Left lung (tissue), 10 donors: Measurements from ENCODE around the gene CBLN3. TPM values are rescaled to one million over a fixed set of nuclear protein-coding genes. Genes with fewer than 3 reads are reported as not detected.
A peak's percentile ranks its signal among the peaks of the same experiment; 100 is the strongest.
"Not testable (repeated sequence)": the region's sequence is repeated elsewhere in the genome, so short reads cannot be mapped to it uniquely, and the experiment has no call there.

Experiments used
- ATAC-seq: fragments of 200-7000 bp; cut with Tn5 transposase; one replicate; pipeline ENCODE4 v1.9.1; 2020; ENCODE audit warnings: moderate library complexity
- DNase-seq, 4 donors: peaks; one replicate each; pipeline ENCODE4 v3.0.0-alpha.2; 2013 to 2020
- H3K27ac ChIP-seq, 2 donors: fragments of 200-600 bp; sonication (generic) in 1 of 2; one replicate each; pipeline versions ENCODE4 v1.5.0 to v1.8.0; 2020 to 2021
- H3K27me3 ChIP-seq, 2 donors: fragments of 200-600 bp; sonication (generic) in 1 of 2; one replicate each; pipeline versions ENCODE4 v1.5.0 to v1.8.0; 2020 to 2021
- H3K36me3 ChIP-seq, 2 donors: fragments of 200-600 bp; sonication (generic) in 1 of 2; one replicate each; pipeline versions ENCODE4 v1.5.0 to v1.8.0; 2020 to 2021
- H3K4me1 ChIP-seq, 2 donors: fragments of 200-600 bp; one replicate each; pipeline ENCODE4 v1.8.0; 2021
- H3K4me3 ChIP-seq, 2 donors: fragments of 200-600 bp; sonication (generic) in 1 of 2; one replicate each; pipeline versions ENCODE4 v1.5.0 to v1.8.0; 2020 to 2021; ENCODE audit warnings: mild to moderate bottlenecking in 1 of 2
- H3K9me3 ChIP-seq, 2 donors: fragments of 200-600 bp; sonication (generic) in 1 of 2; one replicate each; pipeline versions ENCODE4 v1.5.0 to v1.8.0; 2020 to 2021
- CTCF ChIP-seq, 2 donors: fragments of 200-600 bp; sonication (generic) in 1 of 2; IDR thresholded peaks; one replicate each; pipeline versions ENCODE4 v1.5.0 to v1.8.0; 2021; ENCODE audit warnings: antibody characterized with exemption in 2 of 2
- intact Hi-C, 2 donors: fragments of 100-400 bp; cut with DNase I; formaldehyde crosslinking; loops; one replicate each; pipeline versions ENCODE4 v1.11.2 to v1.14.2; 2022
- polyA plus RNA-seq, 6 donors: library from polyadenylated mRNA; unstranded; fragments of 120-200 nt; gene quantifications; one replicate each; pipeline ENCODE4 v1.2.1, GENCODE V29; 2013; ENCODE audit not compliant: insufficient read length in 6 of 6
- total RNA-seq, 2 donors: library from RNA; stranded (reverse); fragmentation: NEBNext Ultra II Directional; extraction: Animal tissue kit (Norgen Biotek cat#: 25700); gene quantifications; one replicate each; pipeline ENCODE4 v1.2.1, GENCODE V29; 2021
- donor health status: DM: no; HTN: yes; CAD: no.
- donor health status: DM: no; HTN: no; CAD: no.

CBLN3 gene
- total and polyA plus RNA-seq, 8 donors = 2.2 to 6.4 (median 3.8) TPM

GRCh38 chr14:24458736-24459135 is 29.3 kb upstream of the CBLN3 start:
- ATAC-seq (no peak), DNase-seq (no peak)
- H3K9me3 ChIP-seq = no peaks in the 10 kb centered on the region
- H3K27me3 ChIP-seq = no peaks in the 10 kb centered on the region
- H3K27ac ChIP-seq = no peak overlapping the region
- H3K4me1 ChIP-seq = no peaks in the 10 kb centered on the region
- no peak for TF ChIP-seq CTCF (IDR thresholded peaks at IDR 0.05)
- intact Hi-C loops = no loop called here
- no peak overlapping the region for H3K4me3 ChIP-seq
- H3K36me3 ChIP-seq = no peaks in the 10 kb centered on the region

- Histone ChIP-seq H3K27me3 (no peaks in the 10 kb centered on the region), H3K4me3 (no peak overlapping the region), H3K27ac (no peak overlapping the region), H3K36me3 (no peaks in the 10 kb centered on the region), H3K4me1 (no peaks in the 10 kb centered on the region), H3K9me3 (no peaks in the 10 kb centered on the region)
- no peak for ATAC-seq
- no peak for DNase-seq
- no peak for TF ChIP-seq CTCF (IDR thresholded peaks at IDR 0.05)
- intact Hi-C loops = no loop called here
Measured at GRCh38 chr14:24456980-24457379, 27.5 kb upstream of the CBLN3 start.

- H3K27me3 ChIP-seq, H3K9me3 ChIP-seq, ATAC-seq, DNase-seq, intact Hi-C loops, H3K36me3 ChIP-seq, H3K27ac ChIP-seq, H3K4me3 ChIP-seq, H3K4me1 ChIP-seq: not testable (repeated sequence)
Measured at GRCh38 chr14:24450828-24451227, 21.4 kb upstream of the CBLN3 start.

- H3K9me3 ChIP-seq = no peaks in the 10 kb centered on the region
- H3K27me3 ChIP-seq = no peaks in the 10 kb centered on the region
- no peak for TF ChIP-seq CTCF (IDR thresholded peaks at IDR 0.05)
- peak overlapping the region; percentile 96 to 99 for H3K27ac ChIP-seq
- no peak for DNase-seq
- H3K36me3 ChIP-seq = peaks cover 0 to 33% of the 10 kb centered on the region in 2 donors
- peak overlapping the region; percentile 59 to 61 for H3K4me3 ChIP-seq
- ATAC-seq = no peak
- intact Hi-C loops = no loop called here
- H3K4me1 ChIP-seq = peaks cover 9 to 41% of the 10 kb centered on the region in 2 donors
Measured at GRCh38 chr14:24443053-24443665, 13.7 kb upstream of the CBLN3 start.

GRCh38 chr14:24442240-24443052 is 13.0 kb upstream of the CBLN3 start, which contains the start of gene SDR39U1:
Gene SDR39U1, minus strand, starts transcription at chr14:24442776. Its CDS starts 7 bp downstream, at chr14:24442769.
- no peaks in the 10 kb centered on the region for H3K27me3 ChIP-seq
- H3K27ac ChIP-seq = peak within 1 kb of the TSS; percentile 96 to 99
- TF ChIP-seq CTCF (IDR thresholded peaks at IDR 0.05) = peak in 1 of 2 donors; percentile 3
- peaks cover 0 to 40% of the 10 kb centered on the region in 2 donors for H3K36me3 ChIP-seq
- ATAC-seq (peak; percentile 93), DNase-seq (peak; percentile 97 to 99 (median 98))
- intact Hi-C loops = no loop called here
- peak within 1 kb of the TSS; percentile 59 to 61 for H3K4me3 ChIP-seq
- peaks cover 9 to 49% of the 10 kb centered on the region in 2 donors for H3K4me1 ChIP-seq
- no peaks in the 10 kb centered on the region for H3K9me3 ChIP-seq
